ENCODE results near the gene FSTL3. TPM values are rescaled to one million over a fixed set of nuclear protein-coding genes. Genes with fewer than 3 reads are reported as not detected.
"Not testable (repeated sequence)": the region's sequence is repeated elsewhere in the genome, so short reads cannot be mapped to it uniquely, and the experiment has no call there.

The FSTL3 gene
- polyA plus RNA-seq, 1 of the 3 experiments (the other 2 are of a cell fraction), result 64.4 TPM

GRCh38 chr19:698529-698928 is 22.3 kb downstream of the FSTL3 start:
- H3K79me2 ChIP-seq (ENCODE audit: insufficient read depth); POLR2A ChIA-PET; H3K27me3 ChIP-seq (ENCODE audit: insufficient read depth); H2AFZ ChIP-seq (ENCODE audit: low read depth); H4K20me1 ChIP-seq (ENCODE audit: insufficient read depth); H3K4me1 ChIP-seq (ENCODE audit: control insufficient read depth in 1 of 2, insufficient read depth in 2 of 2, low read depth in 1 of 2, low read length in 1 of 2); H3K27ac ChIP-seq (ENCODE audit: low read depth in 2 of 2, low read length in 1 of 2); DNase-seq; H3K9me3 ChIP-seq; H3K9ac ChIP-seq; H3K9me2 ChIP-seq; H3K4me3 ChIP-seq (ENCODE audit: low read depth in 2 of 2, low read length in 1 of 2); H3F3A ChIP-seq (replicated peaks; ENCODE audit: insufficient read depth); H3K4me2 ChIP-seq; H3K36me3 ChIP-seq (replicated peaks in 1 of 2; ENCODE audit: control insufficient read depth in 1 of 2, insufficient read depth in 2 of 2, low read length in 1 of 2): not testable (repeated sequence)
- CTCF ChIA-PET, result interaction anchor here (1.0 kb wide), 1 partner anchor 33 kb away, joined by 3 read pairs; no protein-coding TSS in a partner anchor
- 84% methylated on average over 14 of the region's 15 CpGs for WGBS (ENCODE audit: low lambda C conversion rate)

GRCh38 chr19:699885-700284 is 23.7 kb downstream of the FSTL3 start:
- CTCF ChIA-PET, result interaction anchor here (1.0 kb wide), 1 partner anchor 8 kb away, joined by 3 read pairs; no protein-coding TSS in a partner anchor
- H3K9me2 ChIP-seq; H3K27me3 ChIP-seq (ENCODE audit: insufficient read depth); H3K9me3 ChIP-seq; H3K79me2 ChIP-seq (ENCODE audit: insufficient read depth); H4K20me1 ChIP-seq (ENCODE audit: insufficient read depth); H3K9ac ChIP-seq; H3K4me1 ChIP-seq (ENCODE audit: control insufficient read depth in 1 of 2, insufficient read depth in 2 of 2, low read depth in 1 of 2, low read length in 1 of 2); H2AFZ ChIP-seq (ENCODE audit: low read depth); H3K4me2 ChIP-seq; H3K27ac ChIP-seq (ENCODE audit: low read depth in 2 of 2, low read length in 1 of 2); POLR2A ChIA-PET; H3K36me3 ChIP-seq (replicated peaks in 1 of 2; ENCODE audit: control insufficient read depth in 1 of 2, insufficient read depth in 2 of 2, low read length in 1 of 2); H3F3A ChIP-seq (replicated peaks; ENCODE audit: insufficient read depth); H3K4me3 ChIP-seq (ENCODE audit: low read depth in 2 of 2, low read length in 1 of 2); DNase-seq: not testable (repeated sequence)
- WGBS (ENCODE audit: low lambda C conversion rate), result 80% methylated on average over 14 of the region's 14 CpGs

GRCh38 chr19:702847-703246 is 26.7 kb downstream of the FSTL3 start:
- not testable (repeated sequence) for H3K27ac ChIP-seq (ENCODE audit: low read depth in 2 of 2, low read length in 1 of 2); DNase-seq; H3K4me3 ChIP-seq (ENCODE audit: low read depth in 2 of 2, low read length in 1 of 2); H3K9me3 ChIP-seq; H3K9me2 ChIP-seq; H3F3A ChIP-seq (replicated peaks; ENCODE audit: insufficient read depth); H3K9ac ChIP-seq; H3K4me1 ChIP-seq (ENCODE audit: control insufficient read depth in 1 of 2, insufficient read depth in 2 of 2, low read depth in 1 of 2, low read length in 1 of 2); H4K20me1 ChIP-seq (ENCODE audit: insufficient read depth); H3K36me3 ChIP-seq (replicated peaks in 1 of 2; ENCODE audit: control insufficient read depth in 1 of 2, insufficient read depth in 2 of 2, low read length in 1 of 2); H3K79me2 ChIP-seq (ENCODE audit: insufficient read depth); H2AFZ ChIP-seq (ENCODE audit: low read depth); H3K4me2 ChIP-seq; H3K27me3 ChIP-seq (ENCODE audit: insufficient read depth)
- 73% methylated on average over 6 of the region's 6 CpGs for WGBS (ENCODE audit: low lambda C conversion rate)
- ChIA-PET CTCF (interaction anchor here (0.6 to 4.3 kb wide), 4 partner anchors 24 to 119 kb away, joined by 3 to 27 read pairs (median 6); no protein-coding TSS in a partner anchor), POLR2A (interaction anchor here (2.1 kb wide), 1 partner anchor 23 kb away, joined by 6 read pairs; no protein-coding TSS in a partner anchor)

GRCh38 chr19:703329-703650 is 27.1 kb downstream of the FSTL3 start:
- H2AFZ ChIP-seq (ENCODE audit: low read depth), result no peak overlapping the region
- no peaks in the 10 kb centered on the region for H3K79me2 ChIP-seq (ENCODE audit: insufficient read depth)
- peaks cover 0 to 7% of the 10 kb centered on the region in 2 experiments; a peak in 1 of 4 replicates for H3K4me1 ChIP-seq (ENCODE audit: control insufficient read depth in 1 of 2, insufficient read depth in 2 of 2, low read depth in 1 of 2, low read length in 1 of 2)
- no peaks in the 10 kb centered on the region for H3K9me3 ChIP-seq
- H3K4me3 ChIP-seq (ENCODE audit: low read depth in 2 of 2, low read length in 1 of 2), result peak overlapping the region in 1 of 2 experiments; percentile 13; a peak in 2 of 4 replicates
- peaks cover 7% of the 10 kb centered on the region for H3F3A ChIP-seq (replicated peaks; ENCODE audit: insufficient read depth)
- no peaks in the 10 kb centered on the region for H3K9me2 ChIP-seq
- ChIA-PET CTCF (interaction anchor here (0.7 to 4.3 kb wide), 3 partner anchors 25 to 31 kb away, joined by 3 to 27 read pairs (median 8); no protein-coding TSS in a partner anchor), POLR2A (interaction anchor here (2.1 kb wide), 1 partner anchor 24 kb away, joined by 6 read pairs; no protein-coding TSS in a partner anchor)
- 0 out of 2 replicates have a peak overlapping the region, but pooled peaks have one; percentile 33 for H3K4me2 ChIP-seq
- no peak overlapping the region for H3K27ac ChIP-seq (ENCODE audit: low read depth in 2 of 2, low read length in 1 of 2)
- no peaks in the 10 kb centered on the region for H3K27me3 ChIP-seq (ENCODE audit: insufficient read depth)
- no peak overlapping the region for H3K9ac ChIP-seq
- no peaks in the 10 kb centered on the region for H4K20me1 ChIP-seq (ENCODE audit: insufficient read depth)
- DNase-seq, result no peak
- no peaks in the 10 kb centered on the region for H3K36me3 ChIP-seq (replicated peaks in 1 of 2; ENCODE audit: control insufficient read depth in 1 of 2, insufficient read depth in 2 of 2, low read length in 1 of 2)
- WGBS (ENCODE audit: low lambda C conversion rate), result 39% methylated on average over 4 of the region's 4 CpGs
- TF ChIP-seq NRF1 (IDR thresholded peaks at IDR 0.05; ENCODE audit: low read depth, low read length), result no peak
- no peak for TF ChIP-seq SIN3A (IDR thresholded peaks at IDR 0.05; ENCODE audit: borderline replicate concordance, low read depth, low read length)
- TF ChIP-seq POLR2AphosphoS5 (IDR thresholded peaks at IDR 0.05; ENCODE audit: low read depth, low read length), result no peak
- TF ChIP-seq RFX5 (IDR thresholded peaks at IDR 0.05; ENCODE audit: low read length), result no peak
- TF ChIP-seq NFIC (IDR thresholded peaks at IDR 0.05; ENCODE audit: borderline replicate concordance), result no peak
- TF ChIP-seq MEF2A (IDR thresholded peaks at IDR 0.05; ENCODE audit: borderline replicate concordance, low read depth), result no peak
- no peak for TF ChIP-seq CTCF (IDR thresholded peaks at IDR 0.05)
- TF ChIP-seq SMC3 (IDR thresholded peaks at IDR 0.05; ENCODE audit: low read depth, low read length), result no peak
- no peak for TF ChIP-seq REST (IDR thresholded peaks at IDR 0.05; ENCODE audit: low read depth, low read length)
- no peak for TF ChIP-seq TEAD4 (IDR thresholded peaks at IDR 0.05; ENCODE audit: borderline replicate concordance, insufficient read depth)
